ENCODE results near the gene PGRMC2.
"Not testable (repeated sequence)": the region's sequence is repeated elsewhere in the genome, so short reads cannot be mapped to it uniquely, and the experiment has no call there.

The PGRMC2 gene

DNA sequence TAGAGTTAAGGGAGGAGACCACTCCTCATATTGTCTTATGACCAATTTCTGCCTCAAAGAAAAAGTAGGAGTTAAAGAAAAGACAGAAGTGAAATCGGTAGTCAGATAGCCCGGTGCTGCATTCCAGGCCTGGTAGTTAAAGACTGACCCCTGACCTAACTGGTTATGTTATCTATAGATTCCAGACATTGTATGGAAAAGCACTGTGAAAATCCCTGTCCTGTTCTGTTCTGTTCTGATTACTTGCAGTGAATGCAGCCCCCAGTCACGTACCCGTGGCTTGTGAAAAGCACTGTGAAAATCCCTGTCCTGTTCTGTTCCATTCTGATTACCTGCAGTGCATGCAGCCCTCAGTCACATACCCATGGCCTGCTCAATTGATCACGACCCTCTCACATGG is 27.7 kb downstream of the PGRMC2 start:
- not testable (repeated sequence) for DNase-seq (ENCODE audit: low spot score in 2 of 2); H3K36me3 Mint-ChIP-seq; ATAC-seq; H3K27ac Mint-ChIP-seq; H3K9me3 Mint-ChIP-seq; H3K4me1 Mint-ChIP-seq; H3K4me3 Mint-ChIP-seq

DNA sequence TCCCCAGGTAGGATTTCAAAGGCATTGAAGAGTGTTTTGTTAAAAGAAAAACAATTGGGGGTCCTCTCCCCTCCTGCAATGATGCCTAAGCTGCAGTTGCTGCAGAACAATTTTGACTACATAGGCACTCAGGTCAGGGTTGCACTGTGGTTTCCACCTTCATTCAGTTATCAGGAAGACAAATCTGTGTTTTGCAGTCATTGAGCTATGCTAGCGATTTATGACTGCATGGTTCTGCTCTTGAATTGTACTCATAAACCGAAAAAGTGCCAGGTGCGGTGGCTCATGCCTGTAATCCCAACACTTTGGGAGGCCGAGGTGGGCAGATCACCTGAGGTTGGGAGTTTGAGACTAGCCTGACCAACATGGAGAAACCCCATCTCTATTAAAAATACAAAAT is 29.4 kb downstream of the PGRMC2 start:
- H3K4me1 Mint-ChIP-seq; H3K4me3 Mint-ChIP-seq; DNase-seq (ENCODE audit: low spot score in 2 of 2); H3K9me3 Mint-ChIP-seq; H3K36me3 Mint-ChIP-seq; H3K27ac Mint-ChIP-seq; ATAC-seq: not testable (repeated sequence)

DNA sequence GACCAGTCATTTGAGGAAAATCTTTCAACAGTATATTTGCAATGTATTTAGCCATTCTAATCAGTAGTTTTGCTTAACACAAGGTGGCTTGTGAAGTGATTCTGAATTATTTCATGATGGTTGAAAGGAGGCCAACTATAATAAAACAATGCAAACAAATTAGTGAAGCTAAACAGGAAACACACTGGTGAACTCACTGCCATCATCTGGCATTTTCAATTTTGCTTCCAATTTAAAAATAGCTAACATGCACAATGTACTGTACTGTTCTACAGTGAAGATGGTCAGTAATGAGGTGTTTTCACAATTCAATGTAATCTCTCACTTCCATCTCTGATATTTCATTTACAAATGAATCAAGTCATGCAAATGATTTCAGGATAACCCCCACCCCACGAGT is 31.1 kb downstream of the PGRMC2 start:
- DNase-seq (ENCODE audit: low spot score in 2 of 2) (no peak), ATAC-seq (no peak)
- Mint-ChIP-seq H3K4me3 (no peak overlapping the region), H3K27ac (no peak overlapping the region), H3K36me3 (no peaks in the 10 kb centered on the region), H3K4me1 (no peaks in the 10 kb centered on the region), H3K9me3 (no peaks in the 10 kb centered on the region)

DNA sequence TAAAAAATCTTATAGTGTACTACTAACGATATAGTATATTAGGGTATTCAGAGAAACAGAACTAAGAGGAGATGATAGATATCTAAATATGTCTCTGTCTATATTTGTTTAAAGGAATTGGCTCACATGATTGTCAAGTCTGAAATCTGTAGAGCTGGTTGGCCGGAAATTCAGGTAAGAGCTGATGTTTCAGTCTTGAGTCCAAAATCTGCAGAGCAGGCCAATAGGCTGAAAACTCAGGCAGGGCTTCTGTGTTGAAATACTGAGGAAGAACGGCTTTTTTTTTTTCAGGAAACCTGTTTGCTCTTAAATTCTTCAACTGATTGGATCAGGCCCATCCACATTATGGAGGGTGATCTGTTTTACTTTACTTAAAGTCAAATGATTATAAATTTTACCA is 31.7 kb downstream of the PGRMC2 start:
- H3K36me3 Mint-ChIP-seq = no peaks in the 10 kb centered on the region
- H3K4me1 Mint-ChIP-seq = no peaks in the 10 kb centered on the region
- H3K9me3 Mint-ChIP-seq = no peaks in the 10 kb centered on the region
- H3K27ac Mint-ChIP-seq = no peak overlapping the region
- no peak overlapping the region for H3K4me3 Mint-ChIP-seq
- ATAC-seq (no peak), DNase-seq (ENCODE audit: low spot score in 2 of 2) (no peak)

DNA sequence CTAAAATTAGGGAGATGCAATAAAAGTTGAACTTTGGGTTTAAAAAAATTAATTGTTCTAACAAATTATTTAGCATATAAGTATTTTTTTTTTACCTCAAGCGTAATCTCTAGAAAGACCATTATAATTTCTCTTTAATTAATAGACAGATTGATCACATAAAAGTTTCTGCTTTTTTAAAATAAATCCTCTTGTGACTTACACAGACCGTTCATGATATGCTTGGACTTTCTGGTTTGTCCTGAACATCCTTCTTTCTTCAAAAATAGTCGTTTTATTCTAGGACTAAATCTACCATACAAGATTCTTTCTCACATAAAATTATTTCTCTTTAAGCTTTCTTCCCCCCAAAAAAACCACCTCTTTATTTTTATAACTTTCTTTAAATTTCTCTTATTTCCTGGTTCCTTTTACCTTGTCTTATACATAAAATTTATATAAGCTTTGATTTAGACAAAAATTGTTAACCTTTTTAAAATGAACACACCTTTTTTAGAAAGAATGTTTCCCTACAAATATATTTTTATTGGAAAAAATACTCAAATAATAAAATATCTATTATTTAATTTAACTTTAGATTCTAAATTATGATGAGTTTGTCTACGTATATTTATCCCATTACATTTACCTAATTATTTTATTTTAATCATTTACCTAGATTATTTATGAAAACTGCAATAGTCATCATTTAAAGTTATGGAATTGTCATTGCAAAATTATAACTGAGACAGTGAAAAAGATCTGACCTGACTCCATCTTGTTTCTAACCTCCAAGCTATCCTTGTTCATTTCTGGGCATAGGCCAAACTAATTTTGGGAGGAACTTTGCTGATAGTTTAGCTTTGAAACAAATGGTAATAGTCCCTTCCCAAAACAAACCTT is 37.6 kb downstream of the PGRMC2 start:
- H3K9me3 Mint-ChIP-seq = no peaks in the 10 kb centered on the region

DNA sequence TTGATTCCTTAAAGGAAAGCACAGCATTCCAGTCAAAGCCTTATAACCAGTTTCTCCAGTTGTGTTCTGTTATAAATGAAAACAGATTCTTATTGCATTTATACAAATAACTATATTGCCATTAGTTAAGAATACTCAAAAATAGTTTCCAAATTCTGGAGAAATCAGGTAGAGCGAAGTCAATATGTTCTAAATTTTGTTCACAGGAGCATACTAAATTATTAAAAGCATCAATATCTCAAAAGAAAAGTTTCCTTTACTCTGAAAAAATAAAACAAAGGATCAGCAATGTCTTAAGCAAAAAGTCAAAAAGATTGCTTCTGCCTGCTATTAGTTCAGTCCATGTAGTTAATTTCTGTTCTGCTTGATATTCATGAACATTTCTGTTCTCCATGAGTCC is 39.7 kb downstream of the PGRMC2 start:
- no peaks in the 10 kb centered on the region for H3K9me3 Mint-ChIP-seq
- H3K4me3 Mint-ChIP-seq = no peak overlapping the region
- no peak for ATAC-seq
- no peaks in the 10 kb centered on the region for H3K36me3 Mint-ChIP-seq
- no peak for DNase-seq (ENCODE audit: low spot score in 2 of 2)
- H3K27ac Mint-ChIP-seq = no peak overlapping the region
- H3K4me1 Mint-ChIP-seq = no peaks in the 10 kb centered on the region

More for the DNA sequence above, 37.6 kb downstream of the PGRMC2 start:
- no peak for DNase-seq (ENCODE audit: low spot score in 2 of 2)
- Mint-ChIP-seq H3K27ac (no peak overlapping the region), H3K4me3 (no peak overlapping the region), H3K36me3 (no peaks in the 10 kb centered on the region), H3K4me1 (no peaks in the 10 kb centered on the region)
- no peak for ATAC-seq

DNA sequence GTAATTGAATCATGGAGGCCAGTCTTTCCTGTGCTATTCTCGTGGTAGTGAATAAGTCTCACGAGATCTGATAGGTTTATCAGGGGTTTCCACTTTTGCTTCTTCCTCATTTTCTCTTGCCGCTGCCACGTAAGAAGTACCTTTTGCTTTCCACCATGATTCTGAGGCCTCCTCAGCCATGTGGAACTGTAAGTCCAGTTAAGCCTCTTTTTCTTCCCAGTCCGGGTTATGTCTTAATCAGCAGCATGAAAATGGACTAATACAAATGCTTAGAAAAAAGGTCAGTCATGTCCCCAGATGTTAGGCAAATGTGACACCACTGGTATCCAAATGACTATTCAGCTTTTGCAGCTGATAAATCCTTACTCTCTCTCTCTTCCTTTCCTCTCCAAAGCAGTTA is 42.2 kb downstream of the PGRMC2 start:
- not testable (repeated sequence) for H3K27ac Mint-ChIP-seq, H3K4me1 Mint-ChIP-seq

DNA sequence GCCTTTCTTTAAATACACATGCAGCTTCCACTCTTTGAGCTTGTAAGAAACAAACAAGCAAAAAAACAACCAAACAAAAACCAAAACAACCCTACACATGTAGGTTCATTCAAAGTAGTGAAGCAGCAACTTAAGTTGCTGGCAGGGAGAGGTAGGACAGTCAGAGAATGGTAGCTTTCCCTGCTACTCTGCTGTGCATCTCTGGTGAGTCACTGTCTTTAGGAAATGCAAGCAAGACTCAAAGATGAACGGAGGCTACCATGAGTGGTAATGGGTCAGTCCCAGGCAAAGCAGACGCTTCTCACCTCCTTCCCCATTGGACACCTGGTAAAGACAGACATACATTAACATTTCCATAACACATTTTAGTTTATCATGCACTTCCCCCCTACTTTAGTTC is 43.2 kb downstream of the PGRMC2 start:
- no peaks in the 10 kb centered on the region for H3K36me3 Mint-ChIP-seq
- ATAC-seq (no peak), DNase-seq (ENCODE audit: low spot score in 2 of 2) (no peak)
- no peak overlapping the region for H3K27ac Mint-ChIP-seq
- H3K9me3 Mint-ChIP-seq = no peaks in the 10 kb centered on the region
- no peaks in the 10 kb centered on the region for H3K4me1 Mint-ChIP-seq
- H3K4me3 Mint-ChIP-seq = no peak overlapping the region

More for the DNA sequence above, 42.2 kb downstream of the PGRMC2 start:
- not testable (repeated sequence) for ATAC-seq; H3K36me3 Mint-ChIP-seq; DNase-seq (ENCODE audit: low spot score in 2 of 2); H3K9me3 Mint-ChIP-seq; H3K4me3 Mint-ChIP-seq

DNA sequence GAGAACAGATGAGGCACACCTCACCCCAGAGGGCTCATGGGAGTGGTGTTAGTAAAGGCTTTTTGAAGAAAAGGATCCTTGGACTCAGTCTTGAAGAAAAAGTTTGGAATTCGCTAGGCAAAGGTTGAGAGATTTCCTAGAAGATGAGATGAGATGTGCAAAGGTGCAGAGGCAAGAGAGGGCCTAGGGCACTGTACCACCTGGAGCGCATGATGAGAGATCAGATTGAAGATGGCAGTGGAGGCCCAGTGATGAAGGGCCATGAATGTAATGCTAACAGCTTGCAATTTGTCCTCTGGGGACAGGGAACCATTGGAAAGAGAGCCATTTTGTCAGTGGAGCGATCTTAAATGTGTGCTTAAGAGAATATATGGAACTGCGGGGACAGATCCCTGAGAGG is 45.0 kb downstream of the PGRMC2 start:
- no peak overlapping the region for H3K4me3 Mint-ChIP-seq
- DNase-seq (ENCODE audit: low spot score in 2 of 2) (no peak), ATAC-seq (no peak)
- H3K4me1 Mint-ChIP-seq = no peaks in the 10 kb centered on the region
- H3K36me3 Mint-ChIP-seq = no peaks in the 10 kb centered on the region
- H3K27ac Mint-ChIP-seq = no peak overlapping the region
- H3K9me3 Mint-ChIP-seq = no peaks in the 10 kb centered on the region

DNA sequence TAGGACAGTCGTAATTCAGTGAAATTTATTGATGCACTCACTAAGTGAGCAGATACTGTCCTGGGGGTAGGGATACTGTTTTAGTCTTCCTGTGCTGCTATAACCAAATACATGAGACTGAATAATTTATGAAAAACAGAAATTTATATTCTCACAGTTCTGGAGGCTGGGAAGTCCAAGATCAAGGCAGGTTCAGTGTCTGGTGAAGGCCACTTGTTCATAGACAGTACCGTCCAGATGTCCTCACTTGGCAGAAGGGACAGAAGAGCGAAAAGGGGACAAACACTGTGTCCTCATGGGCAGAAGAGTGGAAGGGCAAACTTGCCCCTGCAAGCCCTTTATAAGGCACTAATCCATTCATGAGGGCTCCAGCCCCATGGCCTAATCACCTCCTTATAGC is 45.6 kb downstream of the PGRMC2 start:
- Mint-ChIP-seq H3K4me1 (no peaks in the 10 kb centered on the region), H3K4me3 (no peak overlapping the region), H3K27ac (no peak overlapping the region), H3K36me3 (no peaks in the 10 kb centered on the region), H3K9me3 (no peaks in the 10 kb centered on the region)
- no peak for ATAC-seq
- DNase-seq (ENCODE audit: low spot score in 2 of 2) = no peak

DNA sequence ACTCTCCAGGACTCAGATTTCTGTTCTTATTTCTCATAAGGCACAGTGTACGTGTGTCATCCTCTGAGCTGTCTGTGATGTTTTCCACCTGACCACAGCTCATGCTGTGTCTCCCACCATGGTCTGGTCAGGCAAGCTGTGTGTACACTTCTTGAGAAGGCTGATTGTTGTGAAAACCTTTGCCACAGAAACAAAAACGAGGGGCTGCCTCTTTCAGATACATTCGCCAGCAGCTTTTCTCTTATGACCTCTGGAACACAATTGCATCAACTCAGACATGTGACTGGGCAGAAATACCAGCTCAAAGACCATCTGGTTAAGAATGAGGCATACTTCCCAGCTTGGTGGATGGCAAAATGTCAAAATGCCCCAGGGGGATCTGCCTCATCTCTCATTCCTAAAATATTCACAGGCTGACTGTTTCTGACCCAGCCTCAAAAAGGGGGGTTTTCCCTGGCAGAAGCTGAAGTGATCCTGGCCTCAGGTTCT is 46.1 kb downstream of the PGRMC2 start:
- H3K9me3 Mint-ChIP-seq = no peaks in the 10 kb centered on the region
- no peak overlapping the region for H3K27ac Mint-ChIP-seq
- ATAC-seq (peak; percentile 34), DNase-seq (ENCODE audit: low spot score in 2 of 2) (no peak)
- H3K4me3 Mint-ChIP-seq = no peak overlapping the region
- H3K4me1 Mint-ChIP-seq = no peaks in the 10 kb centered on the region
- no peaks in the 10 kb centered on the region for H3K36me3 Mint-ChIP-seq

DNA sequence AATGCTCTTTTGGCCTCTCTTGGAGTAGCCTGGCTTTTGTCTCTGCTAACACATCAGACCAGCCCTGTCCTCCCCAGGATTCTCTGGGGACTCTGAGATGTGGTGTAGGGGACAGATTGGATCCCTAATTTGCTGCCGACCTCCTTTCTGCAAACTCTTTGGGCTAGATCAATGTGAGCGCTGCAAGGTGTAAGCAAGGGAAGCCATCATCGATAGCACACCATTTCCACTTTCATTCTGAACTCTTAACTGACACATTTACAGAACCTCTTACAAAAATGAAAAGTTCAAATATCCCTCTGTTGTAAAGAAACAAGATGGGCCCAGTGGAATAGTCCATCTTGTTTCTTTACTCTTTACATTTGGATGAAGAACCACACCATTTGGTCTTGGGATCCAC is 46.6 kb downstream of the PGRMC2 start:
- no peak for ATAC-seq
- DNase-seq (ENCODE audit: low spot score in 2 of 2) = no peak
- no peaks in the 10 kb centered on the region for H3K4me1 Mint-ChIP-seq
- no peak overlapping the region for H3K4me3 Mint-ChIP-seq
- no peaks in the 10 kb centered on the region for H3K9me3 Mint-ChIP-seq
- H3K36me3 Mint-ChIP-seq = no peaks in the 10 kb centered on the region
- no peak overlapping the region for H3K27ac Mint-ChIP-seq

DNA sequence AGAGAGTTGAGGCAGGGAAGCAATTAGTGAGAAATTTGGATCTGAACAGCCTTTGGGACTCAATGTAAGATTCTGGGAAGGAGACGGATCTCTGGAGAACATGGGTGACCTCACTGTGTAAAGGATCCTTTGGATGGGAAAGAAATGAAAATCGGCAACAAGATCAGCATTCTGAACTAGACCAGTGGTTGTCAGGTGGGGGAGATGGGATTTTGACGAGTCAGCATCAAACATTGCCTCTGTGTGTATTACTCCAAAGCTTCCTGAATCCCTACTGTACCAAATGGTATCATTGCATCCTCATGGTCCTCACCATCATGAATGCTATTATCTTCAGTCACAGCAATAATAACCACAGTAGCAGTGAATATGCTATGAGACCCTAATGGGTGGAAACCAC is 52.8 kb downstream of the PGRMC2 start:
- H3K9me3 Mint-ChIP-seq = no peaks in the 10 kb centered on the region
- no peaks in the 10 kb centered on the region for H3K36me3 Mint-ChIP-seq
- H3K27ac Mint-ChIP-seq = no peak overlapping the region
- no peaks in the 10 kb centered on the region for H3K4me1 Mint-ChIP-seq
- DNase-seq (ENCODE audit: low spot score in 2 of 2) (no peak), ATAC-seq (no peak)
- H3K4me3 Mint-ChIP-seq = no peak overlapping the region

DNA sequence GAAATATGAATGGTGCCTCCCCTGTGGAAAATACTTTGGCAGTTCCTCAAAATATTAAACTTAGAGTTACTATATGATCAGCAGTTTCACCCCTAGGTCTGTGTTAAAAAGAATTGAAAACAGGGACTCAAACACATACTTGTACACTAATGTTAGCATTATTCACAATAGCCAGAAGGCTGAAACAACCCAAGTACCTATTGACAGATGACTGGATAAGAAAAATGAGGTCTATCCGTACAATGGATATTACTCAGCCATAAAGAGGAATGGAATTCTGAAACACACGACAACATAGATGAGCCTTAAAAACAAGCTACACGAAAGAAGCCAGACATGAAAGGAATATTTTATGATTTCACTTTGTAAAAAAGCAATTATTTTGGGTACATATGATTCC is 54.9 kb downstream of the PGRMC2 start:
- H3K4me3 Mint-ChIP-seq = no peak overlapping the region
- DNase-seq (ENCODE audit: low spot score in 2 of 2) (no peak), ATAC-seq (no peak)
- H3K36me3 Mint-ChIP-seq = no peaks in the 10 kb centered on the region
- no peaks in the 10 kb centered on the region for H3K9me3 Mint-ChIP-seq
- H3K4me1 Mint-ChIP-seq = no peaks in the 10 kb centered on the region
- no peak overlapping the region for H3K27ac Mint-ChIP-seq

DNA sequence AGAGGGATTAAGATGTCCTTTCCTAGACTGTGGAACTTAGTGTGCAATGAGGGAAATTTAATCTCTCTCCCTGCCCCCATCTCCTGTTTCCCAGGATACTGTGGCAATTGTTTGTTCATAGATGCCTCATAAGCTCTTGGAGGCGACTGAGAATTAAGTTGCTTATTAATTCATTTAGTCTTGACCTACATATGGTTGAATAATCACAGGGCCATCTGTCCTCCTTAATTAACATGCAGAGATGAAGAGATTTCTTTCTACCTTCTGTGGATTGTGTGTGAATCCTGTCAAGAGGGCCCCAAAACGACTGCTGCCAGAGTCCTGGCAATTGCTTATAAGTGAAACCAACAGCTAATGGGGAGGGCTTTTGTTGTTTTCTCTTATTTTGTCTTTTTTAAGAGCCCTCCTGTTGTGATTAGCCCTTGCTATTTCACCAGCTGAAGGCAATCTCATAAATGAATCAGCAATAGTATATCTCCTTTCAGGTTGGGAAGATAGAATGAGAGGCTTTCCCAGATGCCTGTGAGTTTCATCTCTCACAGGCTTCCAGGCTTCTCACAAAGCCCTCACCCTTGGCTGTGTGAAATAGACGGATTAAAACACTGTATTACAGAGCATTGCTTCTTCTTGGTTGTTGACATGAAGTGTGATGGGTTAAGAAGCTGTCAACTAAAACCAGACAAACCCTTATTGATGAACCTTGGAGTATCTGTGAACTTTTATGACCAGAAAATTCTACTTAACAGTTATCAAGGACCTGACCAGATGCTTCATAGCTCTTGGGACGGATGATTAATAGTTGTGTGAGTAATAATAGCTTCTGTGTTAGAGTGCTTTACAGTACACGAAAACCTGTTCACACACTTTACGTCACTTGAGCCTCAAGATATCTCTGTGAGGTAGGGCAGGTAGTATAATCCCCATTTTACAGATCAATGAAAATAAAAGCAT is 58.5 kb downstream of the PGRMC2 start:
- Mint-ChIP-seq H3K4me1 (no peaks in the 10 kb centered on the region), H3K27ac (no peak overlapping the region), H3K36me3 (no peaks in the 10 kb centered on the region), H3K4me3 (no peak overlapping the region), H3K9me3 (no peaks in the 10 kb centered on the region)
- DNase-seq (ENCODE audit: low spot score in 2 of 2) = no peak
- ATAC-seq = no peak
